OCI-LY1 (cell line): ENCODE data around the gene TSEN54.

Source experiments
- H2AFZ ChIP-seq: fragments of 200-600 bp; sonication (generic), shearing (Covaris generic); 2 replicates; pipeline ENCODE4 v1.6.0; 2014; ENCODE audit warnings: antibody characterized with exemption, mild to moderate bottlenecking, low read length
- H3F3A ChIP-seq: fragments of 200-600 bp; sonication (generic), shearing (Covaris generic); 2 replicates; pipeline ENCODE4 v1.6.0; 2014; ENCODE audit warnings: mild to moderate bottlenecking, antibody characterized with exemption, low read length, moderate library complexity; ENCODE audit not compliant: insufficient read depth
- H3K27ac ChIP-seq: fragments of 200-600 bp; sonication (generic); 2 replicates; pipeline ENCODE4 v1.5.1; 2014; ENCODE audit warnings: low read length, mixed run types, mild to moderate bottlenecking, low read depth; ENCODE audit not compliant: poor library complexity, severe bottlenecking
- H3K27me3 ChIP-seq: fragments of 200-600 bp; sonication (generic); 2 replicates; pipeline ENCODE4 v1.6.0; 2014; ENCODE audit warnings: antibody characterized with exemption, mild to moderate bottlenecking, low read length, moderate library complexity; ENCODE audit not compliant: insufficient read depth
- H3K36me3 ChIP-seq: fragments of 200-600 bp; sonication (generic); 2 replicates; pipeline ENCODE4 v1.6.1; 2014; ENCODE audit warnings: mild to moderate bottlenecking, antibody characterized with exemption, low read length, moderate library complexity, mixed read lengths; ENCODE audit not compliant: insufficient read depth
- H3K4me1 ChIP-seq: fragments of 200-600 bp; sonication (generic); 2 replicates; pipeline ENCODE4 v1.5.1; 2014; ENCODE audit warnings: mild to moderate bottlenecking, low read length, moderate library complexity; ENCODE audit not compliant: insufficient read depth, severe bottlenecking
- H3K4me2 ChIP-seq: fragments of 200-600 bp; sonication (generic), shearing (Covaris generic); 2 replicates; pipeline ENCODE4 v1.6.1; 2014; ENCODE audit warnings: low read length
- H3K4me3 ChIP-seq: fragments of 200-600 bp; sonication (generic); 2 replicates; pipeline ENCODE4 v1.5.1; 2014; ENCODE audit warnings: low read length, low read depth, mild to moderate bottlenecking, mixed read lengths; ENCODE audit not compliant: poor library complexity, severe bottlenecking
- H3K79me2 ChIP-seq: fragments of 200-600 bp; shearing (Covaris generic); 2 replicates; pipeline ENCODE4 v1.6.1; 2016; ENCODE audit warnings: mixed run types, low read length, mixed read lengths; ENCODE audit not compliant: insufficient read depth
- H3K9ac ChIP-seq: fragments of 200-600 bp; sonication (generic), shearing (Covaris generic); 2 replicates; pipeline ENCODE4 v1.6.1; 2014; ENCODE audit warnings: mild to moderate bottlenecking, low read length, mixed read lengths
- H3K9me2 ChIP-seq: fragments of 200-600 bp; sonication (generic), shearing (Covaris generic); 2 replicates; pipeline ENCODE4 v1.6.1; 2014; ENCODE audit warnings: low read depth, mild to moderate bottlenecking, low read length, mixed read lengths
- H3K9me3 ChIP-seq: fragments of 200-600 bp; shearing (Covaris generic); 2 replicates; pipeline ENCODE4 v1.6.1; 2014; ENCODE audit warnings: low read length, mixed read lengths
- H4K20me1 ChIP-seq: fragments of 200-600 bp; sonication (generic), shearing (Covaris generic); 2 replicates; pipeline ENCODE4 v1.6.0; 2016; ENCODE audit warnings: mild to moderate bottlenecking, low read length; ENCODE audit not compliant: insufficient read depth
- CTCF ChIP-seq: fragments of 200-600 bp; sonication (generic), shearing (Covaris generic); IDR thresholded peaks from 2 replicates; pipeline ENCODE4 v1.5.1; 2017; ENCODE audit warnings: mild to moderate bottlenecking, antibody characterized with exemption, low read length, moderate library complexity, mixed read lengths
- EZH2 ChIP-seq: fragments of 200-600 bp; sonication (generic), shearing (Covaris generic); IDR thresholded peaks from 2 replicates; pipeline ENCODE4 v1.8.0; 2017; ENCODE audit warnings: borderline replicate concordance, mixed run types, mild to moderate bottlenecking, antibody characterized with exemption, low read length, moderate library complexity, mixed read lengths

The TSEN54 gene

GRCh38 chr17:75490173-75490743 is 26.1 kb upstream of the TSEN54 start:
- Histone ChIP-seq H2AFZ (no peak overlapping the region), H3K27ac (no peak overlapping the region), H3K4me1 (peaks cover 12% of the 10 kb centered on the region), H3K36me3 (peaks cover 9% of the 10 kb centered on the region; the same call in 1 of the 2 replicates), H3K79me2 (no peaks in the 10 kb centered on the region), H3F3A (no peaks in the 10 kb centered on the region), H3K4me2 (no peak overlapping the region), H3K27me3 (no peaks in the 10 kb centered on the region), H3K9me3 (no peaks in the 10 kb centered on the region), H3K9me2 (no peaks in the 10 kb centered on the region), H4K20me1 (no peaks in the 10 kb centered on the region), H3K4me3 (no peak overlapping the region), H3K9ac (no peak overlapping the region)
- TF ChIP-seq CTCF = no peak
- no peak for TF ChIP-seq EZH2

- peaks cover 11% of the 10 kb centered on the region; the same call in 1 of the 2 replicates for H3K36me3 ChIP-seq
- no peaks in the 10 kb centered on the region for H3K9me2 ChIP-seq
These were observed 25.2 kb upstream of the TSEN54 start for GRCh38 chr17:75490953-75491649.

GRCh38 chr17:75491680-75492079 is 24.6 kb upstream of the TSEN54 start:
- Histone ChIP-seq H2AFZ (no peak overlapping the region), H3K27me3 (no peaks in the 10 kb centered on the region), H3K36me3 (peaks cover 17% of the 10 kb centered on the region; the same call in 1 of the 2 replicates), H3K4me2 (no peak overlapping the region), H3K79me2 (no peaks in the 10 kb centered on the region), H4K20me1 (no peaks in the 10 kb centered on the region), H3K4me3 (no peak overlapping the region), H3K27ac (no peak overlapping the region), H3K9me2 (no peaks in the 10 kb centered on the region), H3F3A (no peaks in the 10 kb centered on the region), H3K9ac (no peak overlapping the region), H3K9me3 (no peaks in the 10 kb centered on the region), H3K4me1 (peaks cover 12% of the 10 kb centered on the region)
- no peak for TF ChIP-seq CTCF
- no peak for TF ChIP-seq EZH2

More at GRCh38 chr17:75490953-75491649, 25.2 kb upstream of the TSEN54 start:
- no peaks in the 10 kb centered on the region for H3F3A ChIP-seq
- no peak overlapping the region for H2AFZ ChIP-seq
- H4K20me1 ChIP-seq = no peaks in the 10 kb centered on the region
- H3K9me3 ChIP-seq = no peaks in the 10 kb centered on the region
- no peaks in the 10 kb centered on the region for H3K79me2 ChIP-seq
- H3K4me3 ChIP-seq = no peak overlapping the region
- no peaks in the 10 kb centered on the region for H3K27me3 ChIP-seq
- peaks cover 12% of the 10 kb centered on the region for H3K4me1 ChIP-seq
- no peak overlapping the region for H3K9ac ChIP-seq
- H3K4me2 ChIP-seq = no peak overlapping the region
- H3K27ac ChIP-seq = no peak overlapping the region
- TF ChIP-seq EZH2 (no peak), CTCF (no peak)
